Stimulated activated naive CD4-positive, alpha-beta T cell treated with Interleukin-2 at 50 U/mL for 16 hours (primary cell): Measurements from ENCODE around the gene HORMAD2.
A peak's percentile ranks its signal among the peaks of the same experiment; 100 is the strongest.
"Not testable (repeated sequence)": the region's sequence is repeated elsewhere in the genome, so short reads cannot be mapped to it uniquely, and the experiment has no call there.

Experiments
- DNase-seq: peaks from one replicate; lab custom pipeline; 2025; lab: John Stamatoyannopoulos, UW

The HORMAD2 gene

GRCh38 chr22:30191040-30191701 is 110.9 kb downstream of the HORMAD2 start:
- DNase-seq, result no peak

- no peak for DNase-seq
These were observed 112.2 kb downstream of the HORMAD2 start for GRCh38 chr22:30192427-30192826.

GRCh38 chr22:30193031-30193775 is 112.9 kb downstream of the HORMAD2 start:
- no peak for DNase-seq

- DNase-seq, result no peak
These were observed 115.2 kb downstream of the HORMAD2 start for GRCh38 chr22:30195245-30196140.

GRCh38 chr22:30196141-30196879 is 116.0 kb downstream of the HORMAD2 start:
- peak; percentile 59 for DNase-seq

GRCh38 chr22:30196880-30197336 is 116.6 kb downstream of the HORMAD2 start:
- no peak for DNase-seq

- no peak for DNase-seq
These were observed 117.1 kb downstream of the HORMAD2 start for GRCh38 chr22:30197389-30197788.

- DNase-seq, result no peak
These were observed 118.0 kb downstream of the HORMAD2 start for GRCh38 chr22:30198152-30198825.

GRCh38 chr22:30198921-30199320 is 118.7 kb downstream of the HORMAD2 start:
- no peak for DNase-seq

GRCh38 chr22:30200905-30201304 is 120.6 kb downstream of the HORMAD2 start:
- not testable (repeated sequence) for DNase-seq

- no peak for DNase-seq
These were observed 121.7 kb downstream of the HORMAD2 start for GRCh38 chr22:30201945-30202344.

GRCh38 chr22:30202531-30203006 is 122.3 kb downstream of the HORMAD2 start:
- no peak for DNase-seq

- no peak for DNase-seq
These were observed 123.9 kb downstream of the HORMAD2 start for GRCh38 chr22:30204015-30204741.

- no peak for DNase-seq
These were observed 124.5 kb downstream of the HORMAD2 start for GRCh38 chr22:30204742-30205111.

GRCh38 chr22:30205281-30206115 is 125.2 kb downstream of the HORMAD2 start:
- DNase-seq, result no peak

GRCh38 chr22:30206944-30207343 is 126.7 kb downstream of the HORMAD2 start:
- DNase-seq, result no peak

GRCh38 chr22:30208631-30209603 is 128.7 kb downstream of the HORMAD2 start:
- no peak for DNase-seq

- no peak for DNase-seq
These were observed 129.4 kb downstream of the HORMAD2 start for GRCh38 chr22:30209642-30210041.
